HepG2 (cell line): ENCODE data around the gene POLR2F. TPM values are rescaled to one million over a fixed set of nuclear protein-coding genes. Genes with fewer than 3 reads are reported as not detected.

Experiments used
- ATF7 ChIP-seq, 2 experiments: fragments of 450-650 bp in 1 of 2; sonication (generic) in 1 of 2; formaldehyde crosslinking in 1 of 2; IDR thresholded peaks; 2 replicates each; pipeline versions ENCODE4 v1.4.0 to v1.6.1; 2016 to 2020; ENCODE audit warnings: antibody characterized with exemption in 1 of 2, mild to moderate bottlenecking in 1 of 2, missing genetic modification reagents in 1 of 2
- ETV5 ChIP-seq: IDR thresholded peaks from 2 replicates; pipeline ENCODE4 v1.6.1; 2018; ENCODE audit warnings: missing biosample characterization, missing genetic modification reagents, inconsistent platforms, borderline replicate concordance
- HNF1B ChIP-seq: sonication (generic); formaldehyde crosslinking; IDR thresholded peaks from 2 replicates; pipeline ENCODE4 v1.5.1; 2020; ENCODE audit warnings: mild to moderate bottlenecking, moderate library complexity, missing genetic modification reagents
- HNF4G ChIP-seq, 2 experiments: sonication (generic) in 1 of 2; formaldehyde crosslinking in 1 of 2; IDR thresholded peaks; 2 replicates each; pipeline versions ENCODE4 v1.4.0 to v1.6.1; 2011 to 2020; ENCODE audit warnings: borderline replicate concordance in 2 of 2, low read depth in 2 of 2, mild to moderate bottlenecking in 2 of 2, low read length in 1 of 2, missing genetic modification reagents in 1 of 2, moderate library complexity in 1 of 2
- IKZF5 ChIP-seq: IDR thresholded peaks from 2 replicates; pipeline ENCODE4 v1.6.1; 2018; ENCODE audit warnings: missing genetic modification reagents, mild to moderate bottlenecking, missing compliant biosample characterization
- KLF9 ChIP-seq: IDR thresholded peaks from 2 replicates; pipeline ENCODE4 v1.6.1; 2016; ENCODE audit warnings: low read depth
- LCORL ChIP-seq, 2 experiments: fragments of 450-650 bp in 1 of 2; sonication (generic) in 1 of 2; formaldehyde crosslinking in 1 of 2; IDR thresholded peaks; 2 replicates each; pipeline versions ENCODE4 v1.5.0 to v1.6.1; 2017 to 2020; ENCODE audit warnings: antibody characterized with exemption in 1 of 2, missing genetic modification reagents in 1 of 2
- PITX1 ChIP-seq: sonication (generic); formaldehyde crosslinking; IDR thresholded peaks from 2 replicates; pipeline ENCODE4 v1.5.1; 2020; ENCODE audit warnings: mild to moderate bottlenecking, missing genetic modification reagents
- RARA ChIP-seq: IDR thresholded peaks from 2 replicates; pipeline ENCODE4 v1.6.1; 2016; ENCODE audit warnings: missing genetic modification reagents, missing compliant biosample characterization
- SP4 ChIP-seq: sonication (generic); formaldehyde crosslinking; IDR thresholded peaks from 2 replicates; pipeline ENCODE4 v1.8.1; 2023; ENCODE audit warnings: mild to moderate bottlenecking, missing genetic modification reagents
- TSC22D2 ChIP-seq: sonication (generic); formaldehyde crosslinking; IDR thresholded peaks from 2 replicates; pipeline ENCODE4 v1.5.1; 2020; ENCODE audit warnings: missing genetic modification reagents, mild to moderate bottlenecking, borderline replicate concordance
- ZNF792 ChIP-seq: IDR thresholded peaks from 2 replicates; pipeline ENCODE4 v1.6.1; 2016
- polyA plus RNA-seq, 8 experiments: library from polyadenylated mRNA; depleted of rRNA in 3 of 8; stranded (reverse) in 7 of 8; unstranded in 1 of 8; fragments of >200 nt; fragmentation: Illumina TruSeq in 4 of 8; extraction: Trizol in 4 of 8; gene quantifications; 2 replicates each; pipeline versions ENCODE4 v1.2.1 to v1.2.3, GENCODE V29; 2011 to 2016; ENCODE audit warnings: low read depth in 4 of 8, missing spikeins in 1 of 8, mixed read lengths in 1 of 8; ENCODE audit not compliant: insufficient read depth in 1 of 8
- total RNA-seq, 5 experiments: library from RNA; depleted of rRNA; stranded (reverse); fragments of >200 nt; fragmentation: Illumina TruSeq; extraction: Trizol; gene quantifications; 2 replicates each; pipeline ENCODE4 v1.2.3, GENCODE V29; 2016; ENCODE audit warnings: low read depth in 1 of 5
- TF ChIP-seq, protein P1 (sequence below): sonication (generic); formaldehyde crosslinking; conservative IDR thresholded peaks from 2 replicates; pipeline ENCODE4 v1.4.0; 2020; ENCODE audit warnings: mild to moderate bottlenecking, missing genetic modification reagents, moderate library complexity
- TF ChIP-seq, protein P2 (sequence below): sonication (generic); formaldehyde crosslinking; IDR thresholded peaks from 2 replicates; pipeline ENCODE4 v1.5.0; 2020; ENCODE audit warnings: mild to moderate bottlenecking, missing genetic modification reagents
- TF ChIP-seq, protein P3 (sequence below): sonication (generic); formaldehyde crosslinking; IDR thresholded peaks from 2 replicates; pipeline ENCODE4 v1.5.0; 2020; ENCODE audit warnings: mild to moderate bottlenecking, missing genetic modification reagents
- TF ChIP-seq, protein P4 (sequence below): sonication (generic); formaldehyde crosslinking; IDR thresholded peaks from 2 replicates; pipeline ENCODE4 v1.4.0; 2020; ENCODE audit warnings: missing genetic modification reagents

The POLR2F gene
- total and polyA plus RNA-seq, 2 of the 13 experiments (the other 11 are each of a cell fraction or from before 2014, with no cell fraction given): 135 to 158 TPM

DNA sequence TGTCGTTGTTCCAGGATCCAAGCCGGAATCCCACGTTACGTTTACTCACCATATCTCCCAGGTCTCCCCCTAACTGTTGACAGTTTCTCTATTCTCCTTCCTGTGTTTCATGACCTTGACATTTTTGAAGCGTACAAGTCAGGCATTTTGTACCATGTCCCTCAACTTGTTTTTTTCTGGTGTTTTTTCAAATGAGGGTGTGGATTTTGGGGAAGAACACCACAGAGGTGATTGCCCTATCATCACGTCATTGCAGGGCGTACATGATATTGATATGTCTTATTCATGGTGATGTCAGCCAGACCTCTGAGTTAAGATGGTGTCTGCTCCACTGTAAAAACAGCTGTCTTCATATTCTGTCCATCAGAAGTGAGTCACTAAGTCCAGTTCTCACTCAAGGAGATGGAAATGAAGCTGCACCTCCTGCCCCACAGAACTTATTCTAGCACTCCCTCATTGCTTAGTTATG, 59.1 kb downstream of the POLR2F start (continued):
- TF ChIP-seq, protein P1, sequence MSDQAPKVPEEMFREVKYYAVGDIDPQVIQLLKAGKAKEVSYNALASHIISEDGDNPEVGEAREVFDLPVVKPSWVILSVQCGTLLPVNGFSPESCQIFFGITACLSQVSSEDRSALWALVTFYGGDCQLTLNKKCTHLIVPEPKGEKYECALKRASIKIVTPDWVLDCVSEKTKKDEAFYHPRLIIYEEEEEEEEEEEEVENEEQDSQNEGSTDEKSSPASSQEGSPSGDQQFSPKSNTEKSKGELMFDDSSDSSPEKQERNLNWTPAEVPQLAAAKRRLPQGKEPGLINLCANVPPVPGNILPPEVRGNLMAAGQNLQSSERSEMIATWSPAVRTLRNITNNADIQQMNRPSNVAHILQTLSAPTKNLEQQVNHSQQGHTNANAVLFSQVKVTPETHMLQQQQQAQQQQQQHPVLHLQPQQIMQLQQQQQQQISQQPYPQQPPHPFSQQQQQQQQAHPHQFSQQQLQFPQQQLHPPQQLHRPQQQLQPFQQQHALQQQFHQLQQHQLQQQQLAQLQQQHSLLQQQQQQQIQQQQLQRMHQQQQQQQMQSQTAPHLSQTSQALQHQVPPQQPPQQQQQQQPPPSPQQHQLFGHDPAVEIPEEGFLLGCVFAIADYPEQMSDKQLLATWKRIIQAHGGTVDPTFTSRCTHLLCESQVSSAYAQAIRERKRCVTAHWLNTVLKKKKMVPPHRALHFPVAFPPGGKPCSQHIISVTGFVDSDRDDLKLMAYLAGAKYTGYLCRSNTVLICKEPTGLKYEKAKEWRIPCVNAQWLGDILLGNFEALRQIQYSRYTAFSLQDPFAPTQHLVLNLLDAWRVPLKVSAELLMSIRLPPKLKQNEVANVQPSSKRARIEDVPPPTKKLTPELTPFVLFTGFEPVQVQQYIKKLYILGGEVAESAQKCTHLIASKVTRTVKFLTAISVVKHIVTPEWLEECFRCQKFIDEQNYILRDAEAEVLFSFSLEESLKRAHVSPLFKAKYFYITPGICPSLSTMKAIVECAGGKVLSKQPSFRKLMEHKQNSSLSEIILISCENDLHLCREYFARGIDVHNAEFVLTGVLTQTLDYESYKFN (CRISPR knock-in tag): peak; percentile 91
- TF ChIP-seq HNF1B (CRISPR knock-in tag): peak; percentile 43; the same call in 1 of the 2 replicates
- TF ChIP-seq KLF9: 0 out of 2 replicates have a peak, but pooled peaks have one; percentile 52
- no peak for TF ChIP-seq HNF4G (IDR thresholded peaks at IDR 0.05; ENCODE audit: borderline replicate concordance, low read depth, low read length)
- TF ChIP-seq HNF4G (CRISPR knock-in tag; IDR thresholded peaks at IDR 0.05; ENCODE audit: borderline replicate concordance, low read depth): peak; percentile 22; the same call in 1 of the 2 replicates
- TF ChIP-seq TSC22D2 (CRISPR knock-in tag): no peak
- 0 out of 2 replicates have a peak, but pooled peaks have one; percentile 25 for TF ChIP-seq SP4
- TF ChIP-seq LCORL (IDR thresholded peaks at IDR 0.05): no peak
- peak; percentile 90 for TF ChIP-seq LCORL (CRISPR knock-in tag; IDR thresholded peaks at IDR 0.05)
- TF ChIP-seq IKZF5 (CRISPR knock-in tag): peak; percentile 39; the same call in 1 of the 2 replicates
- TF ChIP-seq, protein P2, sequence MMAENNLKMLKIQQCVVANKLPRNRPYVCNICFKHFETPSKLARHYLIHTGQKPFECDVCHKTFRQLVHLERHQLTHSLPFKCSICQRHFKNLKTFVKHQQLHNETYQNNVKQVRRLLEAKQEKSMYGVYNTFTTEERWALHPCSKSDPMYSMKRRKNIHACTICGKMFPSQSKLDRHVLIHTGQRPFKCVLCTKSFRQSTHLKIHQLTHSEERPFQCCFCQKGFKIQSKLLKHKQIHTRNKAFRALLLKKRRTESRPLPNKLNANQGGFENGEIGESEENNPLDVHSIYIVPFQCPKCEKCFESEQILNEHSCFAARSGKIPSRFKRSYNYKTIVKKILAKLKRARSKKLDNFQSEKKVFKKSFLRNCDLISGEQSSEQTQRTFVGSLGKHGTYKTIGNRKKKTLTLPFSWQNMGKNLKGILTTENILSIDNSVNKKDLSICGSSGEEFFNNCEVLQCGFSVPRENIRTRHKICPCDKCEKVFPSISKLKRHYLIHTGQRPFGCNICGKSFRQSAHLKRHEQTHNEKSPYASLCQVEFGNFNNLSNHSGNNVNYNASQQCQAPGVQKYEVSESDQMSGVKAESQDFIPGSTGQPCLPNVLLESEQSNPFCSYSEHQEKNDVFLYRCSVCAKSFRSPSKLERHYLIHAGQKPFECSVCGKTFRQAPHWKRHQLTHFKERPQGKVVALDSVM (CRISPR knock-in tag): no peak
- peak; percentile 86; the same call in 1 of the 2 replicates for TF ChIP-seq ETV5 (CRISPR knock-in tag)
- TF ChIP-seq, protein P3, sequence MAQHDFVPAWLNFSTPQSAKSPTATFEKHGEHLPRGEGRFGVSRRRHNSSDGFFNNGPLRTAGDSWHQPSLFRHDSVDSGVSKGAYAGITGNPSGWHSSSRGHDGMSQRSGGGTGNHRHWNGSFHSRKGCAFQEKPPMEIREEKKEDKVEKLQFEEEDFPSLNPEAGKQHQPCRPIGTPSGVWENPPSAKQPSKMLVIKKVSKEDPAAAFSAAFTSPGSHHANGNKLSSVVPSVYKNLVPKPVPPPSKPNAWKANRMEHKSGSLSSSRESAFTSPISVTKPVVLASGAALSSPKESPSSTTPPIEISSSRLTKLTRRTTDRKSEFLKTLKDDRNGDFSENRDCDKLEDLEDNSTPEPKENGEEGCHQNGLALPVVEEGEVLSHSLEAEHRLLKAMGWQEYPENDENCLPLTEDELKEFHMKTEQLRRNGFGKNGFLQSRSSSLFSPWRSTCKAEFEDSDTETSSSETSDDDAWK: no peak
- TF ChIP-seq ZNF792 (CRISPR knock-in tag): 0 out of 2 replicates have a peak, but pooled peaks have one; percentile 6
- peak; percentile 27; the same call in 1 of the 2 replicates for TF ChIP-seq PITX1 (CRISPR knock-in tag)
- peak; percentile 29; the same call in 1 of the 2 replicates for TF ChIP-seq ATF7 (IDR thresholded peaks at IDR 0.05)
- TF ChIP-seq ATF7 (CRISPR knock-in tag; IDR thresholded peaks at IDR 0.05): no peak
- TF ChIP-seq RARA (CRISPR knock-in tag): peak; percentile 78
- TF ChIP-seq, protein P4, sequence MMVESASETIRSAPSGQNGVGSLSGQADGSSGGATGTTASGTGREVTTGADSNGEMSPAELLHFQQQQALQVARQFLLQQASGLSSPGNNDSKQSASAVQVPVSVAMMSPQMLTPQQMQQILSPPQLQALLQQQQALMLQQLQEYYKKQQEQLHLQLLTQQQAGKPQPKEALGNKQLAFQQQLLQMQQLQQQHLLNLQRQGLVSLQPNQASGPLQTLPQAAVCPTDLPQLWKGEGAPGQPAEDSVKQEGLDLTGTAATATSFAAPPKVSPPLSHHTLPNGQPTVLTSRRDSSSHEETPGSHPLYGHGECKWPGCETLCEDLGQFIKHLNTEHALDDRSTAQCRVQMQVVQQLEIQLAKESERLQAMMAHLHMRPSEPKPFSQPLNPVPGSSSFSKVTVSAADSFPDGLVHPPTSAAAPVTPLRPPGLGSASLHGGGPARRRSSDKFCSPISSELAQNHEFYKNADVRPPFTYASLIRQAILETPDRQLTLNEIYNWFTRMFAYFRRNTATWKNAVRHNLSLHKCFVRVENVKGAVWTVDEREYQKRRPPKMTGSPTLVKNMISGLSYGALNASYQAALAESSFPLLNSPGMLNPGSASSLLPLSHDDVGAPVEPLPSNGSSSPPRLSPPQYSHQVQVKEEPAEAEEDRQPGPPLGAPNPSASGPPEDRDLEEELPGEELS (CRISPR knock-in tag): peak; percentile 93
